Measurements from ENCODE around the gene SEPTIN6.
A peak's percentile ranks its signal among the peaks of the same experiment; 100 is the strongest.
"Not testable (repeated sequence)": the region's sequence is repeated elsewhere in the genome, so short reads cannot be mapped to it uniquely, and the experiment has no call there.

SEPTIN6 gene

DNA sequence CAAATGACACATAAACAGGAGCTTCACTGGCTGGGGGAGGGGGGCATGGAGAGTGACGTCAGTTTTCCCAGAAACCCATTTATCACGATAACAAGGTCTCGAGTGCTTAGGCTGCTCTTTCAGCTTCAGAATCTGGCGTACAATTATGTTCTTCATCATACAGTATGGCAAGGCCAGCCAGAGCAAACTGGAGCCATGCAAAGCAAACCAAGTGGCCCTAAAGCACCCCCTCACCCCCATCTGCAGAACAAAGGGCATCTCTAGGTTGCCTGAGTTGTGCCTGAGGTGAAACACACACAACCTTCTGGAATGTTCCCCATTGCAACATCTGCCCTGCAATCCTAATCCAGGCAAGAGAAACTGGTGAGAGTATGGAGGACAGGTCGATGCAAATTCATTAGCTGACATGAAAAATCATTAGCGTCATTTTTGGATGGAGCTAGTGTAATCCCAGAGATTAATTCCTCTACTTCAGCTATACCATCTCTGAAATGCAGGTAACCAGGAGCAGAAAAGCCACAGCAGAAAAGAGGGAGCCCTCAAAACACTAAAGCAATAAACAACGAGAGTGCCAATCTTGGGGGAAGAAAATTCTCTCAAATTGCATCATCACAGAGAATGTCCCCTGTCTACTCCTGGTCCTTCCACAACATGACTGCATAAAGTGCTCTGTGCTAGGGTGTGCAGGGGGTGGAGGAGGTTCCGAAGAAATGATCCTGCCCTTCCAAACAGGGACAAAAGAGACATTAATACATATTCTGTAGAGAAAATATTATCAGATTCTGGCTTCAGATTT is 1.8 kb downstream of the SEPTIN6 start:
- DNase-seq (ENCODE audit: low read depth), result no peak

DNA sequence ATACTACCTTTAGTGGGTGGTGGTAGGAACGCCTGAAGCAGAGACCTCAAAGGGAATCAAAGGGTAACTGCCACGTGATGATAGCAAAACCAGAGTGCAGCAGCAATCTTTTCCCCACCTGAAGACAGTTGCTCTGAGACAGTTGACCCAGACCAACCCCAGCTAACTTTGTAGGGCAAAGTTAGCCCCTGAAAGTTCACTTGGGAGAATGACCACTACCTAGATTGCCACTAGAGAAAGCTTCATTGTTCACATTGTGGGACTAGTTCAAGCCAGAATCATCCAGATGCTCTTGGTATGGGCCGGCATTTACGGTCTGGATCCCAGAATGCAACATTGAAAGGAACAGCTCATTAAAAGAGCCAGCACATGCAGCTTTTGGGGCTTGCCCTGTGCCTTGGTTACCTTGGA is 4.1 kb downstream of the SEPTIN6 start:
- DNase-seq (ENCODE audit: low read depth), result no peak

DNA sequence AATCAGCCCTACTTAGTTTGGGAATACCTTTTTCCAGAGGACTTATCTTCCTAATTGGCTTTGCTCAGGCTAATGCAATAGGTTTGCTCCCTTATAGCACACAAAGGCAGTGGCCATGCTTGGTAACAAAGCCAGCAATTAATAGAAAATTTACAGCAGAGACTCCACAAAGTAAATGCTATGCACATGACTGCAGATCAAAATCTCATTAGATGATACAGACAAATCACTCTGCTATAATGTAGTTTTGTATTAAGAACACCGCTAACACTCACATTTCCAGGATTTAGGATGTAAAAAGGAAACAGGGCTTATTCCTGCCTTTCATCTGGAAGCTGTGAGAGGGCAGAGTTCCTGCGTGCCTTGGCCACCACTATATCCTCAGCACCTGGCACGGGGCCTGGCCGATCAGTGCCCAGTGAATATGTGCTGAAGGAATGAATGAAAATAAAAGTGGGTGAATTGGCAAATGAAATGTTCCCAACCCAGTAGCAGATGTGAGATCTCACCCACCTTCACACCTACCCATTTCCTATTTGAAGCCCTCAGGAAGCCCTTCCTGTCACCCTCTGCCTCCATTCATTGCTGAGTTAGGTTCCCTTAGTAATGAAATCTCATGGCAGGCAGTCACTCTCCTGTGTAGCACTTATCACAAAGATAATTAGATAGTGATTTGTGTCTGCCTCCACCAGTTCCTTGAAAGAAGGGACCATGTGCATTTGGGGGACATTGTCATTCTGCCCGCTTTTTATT is 5.1 kb downstream of the SEPTIN6 start:
- DNase-seq (ENCODE audit: low read depth), result no peak

DNA sequence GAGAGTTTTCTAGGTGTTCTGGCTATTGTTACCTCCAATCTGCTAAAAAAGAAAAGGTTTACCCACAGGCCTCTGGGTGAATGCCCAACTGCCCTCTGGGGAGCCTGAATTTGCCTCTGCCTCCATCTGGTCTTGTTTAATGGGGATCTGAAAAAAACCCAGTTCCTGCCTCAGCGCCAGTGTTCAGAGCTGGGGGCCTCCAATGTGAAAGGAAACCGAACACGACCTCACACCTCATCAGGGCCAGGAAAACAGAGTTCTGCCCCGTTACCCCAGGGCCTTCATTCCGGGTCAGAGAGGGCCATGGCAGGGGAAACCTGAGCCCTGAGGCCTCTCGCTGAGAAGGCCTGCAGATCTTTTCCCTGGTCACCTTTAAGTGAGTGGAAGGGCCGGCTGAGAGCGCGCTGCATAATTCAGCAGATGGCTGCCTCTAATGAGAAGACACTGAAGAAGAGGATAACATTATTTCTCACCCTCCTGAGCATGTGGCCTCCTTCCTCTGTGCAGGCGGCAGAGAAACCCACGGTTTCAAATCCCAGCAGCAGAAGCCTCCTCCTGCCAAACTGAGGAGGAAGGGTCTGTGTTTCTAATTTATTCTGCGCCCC is 6.8 kb downstream of the SEPTIN6 start:
- peak; percentile 67 for DNase-seq (ENCODE audit: low read depth)

DNA sequence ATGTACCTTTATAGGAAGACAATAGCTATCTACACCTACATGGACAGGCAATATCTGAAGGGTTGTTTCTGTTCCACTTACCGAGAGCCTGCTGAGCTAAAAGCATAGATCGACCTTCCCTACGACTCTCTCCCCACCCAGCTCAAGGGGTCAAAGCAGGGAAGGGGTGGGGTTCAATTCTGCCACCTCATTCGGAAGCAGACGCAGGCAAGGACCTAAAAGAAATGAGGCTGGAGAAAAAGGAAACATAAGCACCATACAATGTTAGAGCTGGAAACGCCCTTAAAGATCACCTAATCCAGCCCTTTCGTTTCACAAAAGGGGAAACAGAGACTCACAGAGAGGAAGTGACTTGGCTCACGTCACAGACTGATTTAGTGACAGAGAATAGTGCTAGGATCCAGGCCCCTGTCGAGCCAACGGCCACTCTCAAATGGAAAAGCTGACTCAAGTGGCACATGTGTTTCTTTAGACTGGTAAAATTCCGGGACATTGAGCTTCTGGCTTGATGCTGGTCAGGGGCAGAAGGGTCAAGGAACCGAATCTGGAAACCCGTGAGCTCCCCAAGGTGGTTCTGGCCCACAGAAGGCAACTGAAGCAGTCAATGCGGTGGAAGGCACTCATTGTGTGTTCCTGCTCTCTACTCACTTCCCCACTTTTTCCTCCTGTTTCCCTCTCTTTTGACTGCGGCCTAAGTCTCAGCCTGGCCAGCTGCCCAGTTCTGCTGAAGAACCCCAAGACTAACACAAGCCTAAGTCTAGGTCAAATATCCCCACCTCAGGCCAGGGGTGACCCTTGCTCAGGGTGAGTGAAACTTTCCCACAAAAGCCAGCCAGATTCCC is 7.5 kb downstream of the SEPTIN6 start:
- DNase-seq (ENCODE audit: low read depth), result peak; percentile 64

DNA sequence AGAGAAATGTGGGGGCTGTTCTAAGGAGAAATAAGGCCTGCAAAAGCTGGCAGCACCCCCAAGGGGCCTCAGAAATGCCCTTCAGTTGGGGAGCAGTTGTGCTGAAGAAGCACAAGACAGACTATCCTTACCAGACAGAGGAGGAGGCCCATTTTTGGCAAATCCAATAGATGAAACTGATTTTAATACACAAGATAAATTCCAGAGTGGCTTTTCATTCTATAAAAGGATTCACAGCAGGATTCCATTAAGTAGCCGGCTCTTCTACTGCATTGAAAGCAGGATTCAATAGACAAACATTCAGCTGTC is 8.1 kb downstream of the SEPTIN6 start:
- DNase-seq (ENCODE audit: low read depth), result peak; percentile 3

DNA sequence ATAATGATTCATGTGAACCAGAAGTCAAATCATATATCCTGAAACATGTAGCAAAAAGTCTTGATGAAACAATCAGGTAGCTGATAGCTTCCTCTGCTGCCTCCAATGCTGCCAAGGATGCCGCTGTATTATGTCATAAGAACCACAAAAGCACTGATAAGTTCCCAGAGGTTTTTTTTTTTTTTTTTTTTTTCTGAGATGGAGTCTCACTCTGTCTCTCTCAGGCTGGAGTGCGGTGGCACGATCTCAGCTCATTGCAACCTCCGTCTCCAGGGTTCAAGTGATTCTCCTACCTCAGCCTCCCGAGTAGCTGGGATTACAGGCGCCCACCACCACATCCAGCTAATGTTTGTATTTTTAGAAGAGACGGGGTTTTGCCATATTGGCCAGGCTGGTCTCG is 8.7 kb downstream of the SEPTIN6 start:
- DNase-seq (ENCODE audit: low read depth), result not testable (repeated sequence)

DNA sequence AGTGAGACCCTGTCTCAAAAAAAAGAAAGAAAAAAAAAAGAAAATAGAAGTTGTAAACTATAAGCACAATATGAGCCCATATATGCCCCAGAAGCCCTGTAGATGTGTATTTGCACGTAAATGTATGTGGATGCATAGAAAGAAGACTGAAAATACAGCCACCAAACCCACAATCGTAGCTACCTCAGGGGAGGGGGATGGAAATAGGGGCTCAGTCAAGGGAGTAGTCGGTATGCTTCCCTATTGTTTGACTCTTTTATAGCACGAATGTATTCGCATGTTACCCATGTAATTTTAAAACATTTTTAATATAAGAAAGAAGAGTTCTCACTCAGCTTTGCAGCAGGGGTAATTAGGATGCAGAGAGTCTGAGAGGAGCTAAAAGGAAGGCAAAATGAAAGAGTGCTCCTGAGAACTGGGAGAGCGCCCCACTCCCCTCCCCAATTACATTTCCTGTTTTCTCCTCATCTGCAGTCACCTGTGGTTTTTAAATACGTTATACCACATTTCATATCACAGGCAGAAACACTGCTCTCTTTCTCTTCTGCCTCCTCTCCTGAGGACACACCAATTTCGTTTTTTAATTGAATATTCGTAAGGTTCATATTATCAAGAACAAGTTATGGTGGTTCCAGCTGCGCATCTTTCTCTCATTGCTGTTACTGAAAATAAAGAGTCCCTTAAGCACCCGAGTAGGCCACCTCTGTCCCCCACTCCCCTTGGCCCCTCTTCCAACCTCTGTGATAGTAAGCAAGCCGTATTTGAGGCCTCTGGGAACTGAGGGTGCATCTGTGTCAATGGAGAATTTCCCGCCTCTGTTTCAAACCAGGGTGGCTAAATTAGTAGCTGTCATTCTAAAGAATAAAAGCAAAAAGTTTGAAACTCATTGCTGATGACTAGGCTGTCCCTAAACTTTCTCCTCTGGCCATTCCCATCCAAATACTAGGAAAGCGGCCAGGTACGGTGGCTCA is 10.7 kb downstream of the SEPTIN6 start:
- no peak for DNase-seq (ENCODE audit: low read depth)

DNA sequence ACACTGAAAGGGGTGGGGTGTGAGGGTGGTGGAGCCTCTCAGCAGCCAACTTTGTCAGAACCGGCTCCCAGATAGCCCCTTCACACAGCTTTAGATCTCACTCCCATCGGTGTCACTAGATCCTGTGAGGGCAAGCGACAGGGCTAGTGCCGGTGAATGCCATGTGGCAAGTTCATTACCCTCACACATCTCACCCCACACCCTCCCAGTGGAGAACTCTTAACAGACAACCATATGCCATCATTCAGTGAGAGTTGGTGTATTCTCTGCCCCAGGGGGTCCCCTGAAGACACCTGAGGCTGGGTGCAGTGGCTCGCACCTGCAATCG is 15.3 kb downstream of the SEPTIN6 start:
- no peak for DNase-seq (ENCODE audit: low read depth)

DNA sequence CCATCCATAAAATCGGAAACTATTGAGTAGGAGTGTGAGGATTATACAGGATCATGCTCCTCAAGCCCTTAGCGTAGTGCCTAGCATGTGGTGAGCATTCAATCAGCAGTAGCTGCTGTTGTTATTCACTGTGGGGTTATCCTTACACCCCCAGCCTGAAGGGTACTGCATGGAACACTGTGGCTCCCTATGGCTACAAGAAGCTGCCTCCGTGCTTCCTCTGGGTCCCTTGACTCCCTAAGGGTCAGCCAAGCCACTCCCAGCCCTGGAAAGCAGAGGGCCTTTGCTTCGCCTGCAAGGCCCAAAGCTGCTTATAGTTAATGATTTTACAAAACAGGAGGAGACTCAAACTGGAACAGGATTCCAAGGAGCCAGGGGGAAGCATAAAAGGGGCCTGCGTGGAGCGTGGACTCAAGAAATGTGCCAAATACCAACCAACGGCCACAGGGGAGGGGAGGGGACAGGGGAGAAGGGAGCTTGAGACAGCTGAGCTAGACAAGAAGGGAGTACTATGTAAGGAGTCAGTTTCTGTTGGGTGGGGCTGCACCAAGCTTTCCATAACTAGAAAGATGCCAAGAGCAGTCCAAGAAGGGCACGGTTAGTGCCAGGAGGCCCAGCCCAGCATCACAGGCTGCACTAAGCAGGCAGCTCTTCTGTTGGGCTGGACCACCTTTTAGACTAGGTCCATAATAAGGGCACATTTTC is 15.9 kb downstream of the SEPTIN6 start:
- no peak for DNase-seq (ENCODE audit: low read depth)

DNA sequence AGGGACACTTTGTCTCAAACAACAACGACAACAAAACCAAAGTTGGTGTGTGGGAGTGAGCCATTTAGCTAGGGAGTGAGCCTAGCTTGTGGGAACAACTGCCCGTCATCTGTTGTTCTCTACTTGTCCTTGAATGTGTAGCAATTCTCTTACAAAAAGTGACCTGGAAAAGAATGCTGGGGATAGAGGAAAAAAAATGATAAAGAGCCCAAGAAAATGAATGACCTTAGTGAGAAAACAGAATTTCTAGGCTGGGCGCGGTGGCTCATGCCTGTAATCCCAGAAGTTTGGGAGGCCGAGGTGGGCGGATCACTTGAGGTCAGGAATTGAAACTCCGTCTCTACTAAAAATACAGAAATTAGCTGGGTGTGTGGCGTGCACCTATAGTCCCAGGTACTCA is 19.6 kb downstream of the SEPTIN6 start:
- DNase-seq (ENCODE audit: low read depth), result no peak

DNA sequence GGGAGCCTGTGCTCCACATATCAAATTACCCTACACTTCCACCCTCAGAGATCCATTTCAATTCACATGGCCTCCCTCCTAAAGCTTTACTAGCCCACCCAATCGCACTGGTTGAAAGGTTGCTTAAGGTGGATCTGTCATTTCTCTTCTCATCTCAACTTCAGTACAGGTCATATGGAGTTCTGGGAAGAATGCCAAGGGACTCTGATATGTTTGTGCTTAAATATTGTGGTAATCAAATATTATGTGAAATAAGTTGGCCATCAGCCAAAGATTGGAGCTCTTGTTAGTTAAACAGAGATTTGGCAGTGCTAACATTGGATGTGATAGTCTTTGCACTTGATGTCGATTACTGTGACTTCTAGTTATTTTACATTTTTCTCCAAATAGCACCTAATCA is 20.5 kb downstream of the SEPTIN6 start:
- peak; percentile 2 for DNase-seq (ENCODE audit: low read depth)

DNA sequence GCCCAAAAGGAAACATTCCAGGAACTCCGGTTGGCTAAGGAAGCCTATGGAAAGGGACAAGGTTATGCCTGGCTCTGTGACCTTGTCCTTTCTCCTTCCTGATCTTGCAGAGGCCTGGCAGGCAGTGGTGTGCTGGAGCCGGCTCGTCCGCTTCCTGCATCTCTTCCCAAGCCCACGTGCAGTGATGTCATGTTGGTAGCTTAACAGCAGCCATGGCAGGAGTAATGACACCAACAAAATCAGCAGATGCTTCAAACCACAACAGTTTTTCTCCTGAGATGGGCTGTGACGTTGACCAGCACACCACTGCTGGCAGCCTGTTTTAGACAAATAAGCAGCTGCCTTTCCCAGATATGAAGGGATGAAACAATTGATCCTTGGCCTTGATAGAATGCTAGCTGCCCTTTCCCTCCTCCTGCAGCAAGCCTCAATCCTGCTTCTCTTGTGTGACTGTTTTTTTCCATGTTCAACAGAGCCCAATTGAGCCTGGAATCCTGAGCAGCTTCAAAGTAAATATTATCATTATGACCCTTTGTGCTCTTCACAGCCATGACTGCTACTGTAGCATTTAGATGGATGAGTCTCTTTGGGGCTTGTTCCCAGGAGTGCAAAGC is 23.4 kb downstream of the SEPTIN6 start:
- no peak for DNase-seq (ENCODE audit: low read depth)

DNA sequence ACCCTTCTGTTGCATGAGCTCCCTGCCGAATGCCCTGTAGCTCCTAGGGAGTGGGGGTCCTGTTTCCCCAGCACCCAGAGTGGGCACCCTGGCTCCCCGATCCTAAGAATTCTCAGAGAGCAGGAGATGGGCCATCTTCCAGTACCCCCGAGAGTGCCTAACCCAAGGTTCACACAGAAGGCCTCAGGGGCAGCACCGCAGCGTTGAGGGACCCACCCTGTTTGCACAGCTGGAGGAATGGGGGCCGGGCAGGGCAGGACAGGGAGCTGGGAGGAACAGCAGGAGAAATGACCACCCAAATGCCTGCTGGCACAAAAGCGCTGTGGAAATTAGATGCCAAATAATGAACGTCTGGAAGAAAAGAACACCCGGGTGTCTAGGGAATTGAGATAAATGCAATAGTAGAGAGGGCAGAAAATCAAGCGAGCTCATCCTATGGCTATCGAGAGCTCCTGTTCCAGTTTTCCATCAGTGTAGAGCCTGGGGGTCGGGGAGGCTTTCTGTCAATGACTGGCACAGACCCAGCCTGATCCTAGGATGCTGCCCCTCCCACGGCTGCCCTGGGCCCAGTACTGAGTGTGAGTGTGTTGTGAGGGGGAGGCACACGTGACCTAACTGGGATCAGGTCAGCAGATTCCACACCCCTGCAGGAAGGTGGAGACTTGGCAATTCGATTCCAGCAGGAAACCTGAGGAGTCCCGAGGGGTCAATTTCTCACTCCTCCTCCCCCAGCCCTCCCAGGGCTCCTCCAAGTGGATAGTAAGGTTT is 25.7 kb downstream of the SEPTIN6 start:
- no peak for DNase-seq (ENCODE audit: low read depth)

DNA sequence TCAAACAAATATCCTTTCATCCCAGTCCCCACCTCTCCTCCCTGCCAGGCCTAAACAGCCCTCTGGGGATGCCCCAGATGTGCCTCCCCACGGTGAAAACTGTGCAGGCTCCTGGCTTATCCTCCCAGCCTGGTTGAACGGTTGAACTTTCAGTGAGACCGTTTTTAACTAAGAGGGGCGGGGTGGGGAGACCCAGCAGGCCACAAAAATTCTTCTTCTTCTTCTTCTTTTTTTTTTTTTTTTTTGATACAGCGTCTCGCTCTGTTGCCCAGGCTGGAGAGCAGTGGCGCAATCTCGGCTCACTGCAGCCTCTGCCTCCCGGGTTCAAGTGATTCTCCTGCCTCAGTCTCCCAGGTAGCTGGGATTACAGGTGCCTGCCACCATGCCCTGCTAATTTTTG is 28.1 kb downstream of the SEPTIN6 start:
- DNase-seq (ENCODE audit: low read depth), result not testable (repeated sequence)

DNA sequence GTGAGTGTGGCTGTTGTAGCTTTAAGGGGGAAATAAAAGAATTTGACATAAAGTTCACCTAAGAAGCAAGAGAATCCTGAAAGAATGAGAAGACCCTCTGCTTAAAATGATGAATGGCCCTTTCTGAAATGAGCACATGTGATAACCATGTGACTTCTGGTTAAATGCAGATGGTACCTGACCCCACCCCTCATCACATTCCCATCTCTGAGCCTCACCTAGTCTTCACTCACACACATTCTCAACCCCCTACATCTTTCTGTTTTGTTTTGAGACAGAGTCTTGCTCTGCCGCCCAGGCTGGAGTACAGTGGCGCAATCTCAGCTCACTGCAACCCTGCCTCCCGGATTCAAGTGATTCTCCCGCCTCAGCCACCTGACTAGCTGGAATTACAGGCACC is 31.5 kb downstream of the SEPTIN6 start:
- DNase-seq (ENCODE audit: low read depth), result no peak

DNA sequence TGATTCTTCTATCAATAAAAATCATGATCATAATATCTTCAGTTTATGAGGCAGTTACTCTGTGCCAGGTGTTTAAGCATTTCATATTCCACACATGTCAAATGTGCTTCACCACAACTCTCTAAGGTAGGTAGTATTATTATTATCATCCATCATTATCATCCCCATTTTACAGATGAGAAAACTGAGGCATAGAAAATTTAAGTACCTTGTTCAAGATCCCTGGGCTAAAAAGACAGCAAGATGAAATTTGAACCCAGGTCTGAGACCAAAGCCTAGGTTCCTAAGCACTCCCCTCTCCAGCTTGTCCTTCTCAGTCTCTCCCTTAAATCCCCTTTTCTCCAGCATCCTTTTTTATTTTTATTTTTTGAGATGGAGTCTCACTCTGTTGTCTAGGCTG is 33.4 kb downstream of the SEPTIN6 start:
- DNase-seq (ENCODE audit: low read depth), result no peak

DNA sequence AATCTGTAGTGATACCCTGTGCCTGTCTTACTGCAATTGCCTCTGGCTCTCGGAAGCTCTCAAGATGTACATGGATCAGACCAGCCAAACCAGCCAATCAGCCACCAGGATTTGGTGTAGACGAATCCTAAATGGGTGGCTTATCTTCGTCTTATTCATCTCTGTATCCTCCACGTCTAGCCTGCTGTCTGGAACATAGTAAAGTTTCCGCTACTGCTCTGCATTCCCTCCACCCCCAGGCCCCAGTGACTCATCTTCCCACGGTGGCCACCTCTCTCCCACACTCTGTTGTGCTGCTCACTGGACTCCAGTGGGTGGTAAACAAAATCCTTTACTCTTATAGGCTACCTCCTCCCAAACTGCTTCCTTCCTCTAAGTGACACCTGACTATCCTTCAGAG is 37.8 kb downstream of the SEPTIN6 start:
- no peak for DNase-seq (ENCODE audit: low read depth)

DNA sequence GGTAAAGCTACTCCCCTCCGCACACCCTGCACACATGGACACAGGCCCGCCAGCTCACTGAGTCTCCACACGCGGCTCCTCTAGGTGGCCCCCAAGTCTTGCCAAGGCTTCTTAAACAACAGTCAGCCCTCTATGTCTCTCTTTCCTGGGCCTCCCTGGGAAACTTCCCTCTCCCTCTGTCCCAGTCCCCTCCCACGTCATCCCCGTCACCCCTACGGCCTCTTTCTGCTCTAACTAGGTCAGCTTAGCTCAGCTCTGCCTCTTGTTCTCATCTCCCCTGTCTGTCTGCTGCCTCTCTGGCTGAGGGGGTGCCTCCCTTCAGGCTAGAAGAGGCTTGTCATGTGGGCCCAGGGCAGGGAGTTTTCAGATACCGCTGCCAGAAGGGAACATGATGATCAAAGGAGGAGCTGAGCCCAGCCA is 38.8 kb downstream of the SEPTIN6 start:
- DNase-seq (ENCODE audit: low read depth), result peak; percentile 1

DNA sequence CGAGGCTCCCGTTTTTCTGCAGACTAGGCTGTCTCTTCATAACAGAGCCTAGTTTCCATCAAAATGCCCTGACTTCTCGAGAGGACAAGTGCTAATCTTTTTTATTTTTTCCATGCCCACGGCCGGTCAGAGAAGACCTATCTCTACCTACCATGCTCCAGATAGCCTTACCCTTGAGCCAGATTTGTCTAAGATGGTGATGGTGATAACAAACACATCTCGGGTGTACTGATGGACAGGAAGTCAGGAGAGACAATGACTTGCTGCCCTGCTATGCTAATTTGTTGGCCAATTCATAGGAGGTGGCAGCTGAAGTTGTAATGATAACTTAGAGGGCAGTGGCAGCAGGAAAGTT is 44.6 kb downstream of the SEPTIN6 start:
- DNase-seq (ENCODE audit: low read depth), result no peak

Measured in fibroblast of gingiva (primary cell).